K562 (cell line): ENCODE measurements around the gene PAIP1. TPM values are rescaled to one million over a fixed set of nuclear protein-coding genes. Genes with fewer than 3 reads are reported as not detected.

Source experiments
- ATAC-seq: fragments of 200-7000 bp; cut with Tn5 transposase; 3 replicates; pipeline ENCODE4 v1.9.1; 2020; ENCODE audit warnings: moderate library complexity
- BruUV-seq: library from RNA; stranded (reverse); fragments of 400-500 nt; replicated peaks from 2 replicates; lab custom pipeline; 2021; lab: Mats Ljungman, UMichigan
- CTCF ChIA-PET: fragments of 300-600 bp; formaldehyde crosslinking; extraction: SDS; loops from one replicate; lab custom pipeline; 2021; ENCODE audit warnings: low intra/inter-chr PET ratio; lab: Yijun Ruan, JAX
- POLR2A ChIA-PET: fragments of 300-600, 350-650 bp; sonication (Branson Sonifier 250); formaldehyde crosslinking; extraction: SDS; loops from one replicate; lab custom pipeline; 2021; ENCODE audit warnings: antibody characterized with exemption, inconsistent platforms; lab: Yijun Ruan, JAX
- DNase-seq, 4 experiments: peaks; one replicate each; pipeline versions ENCODE4 v3.0.0 to v3.0.0-alpha.2; 2011 to 2018; ENCODE audit warnings: low spot score in 3 of 4, mixed read lengths in 3 of 4; ENCODE audit errors: extremely low read depth in 1 of 4
- FAIRE-seq: peaks from 2 replicates; lab custom pipeline; 2011; peaks lifted over from hg19 to GRCh38; lab: Jason Lieb, UNC
- H2AFZ ChIP-seq: 2 replicates; pipeline ENCODE4 v1.6.0; 2011; ENCODE audit warnings: low read depth, low read length, control low read depth, inconsistent platforms
- H3K27ac ChIP-seq: fragments of 200-600 bp; 3 replicates; pipeline ENCODE4 v1.8.0; 2011; ENCODE audit warnings: low read depth, mild to moderate bottlenecking, control low read depth, inconsistent platforms, low read length, moderate library complexity, mixed read lengths; ENCODE audit errors: extremely low read depth
- H3K27me3 ChIP-seq, 2 experiments: fragments of 300-600 bp in 1 of 2; 2 replicates in 1 of 2; 3 replicates in 1 of 2; pipeline versions ENCODE4 v1.6.0 to v1.8.0; 2011; ENCODE audit warnings: inconsistent platforms in 2 of 2, low read length in 2 of 2, mild to moderate bottlenecking in 1 of 2, mixed read lengths in 1 of 2, moderate library complexity in 1 of 2; ENCODE audit not compliant: control insufficient read depth in 2 of 2, insufficient read depth in 2 of 2
- H3K36me3 ChIP-seq: fragments of 300-600 bp; 3 replicates; pipeline ENCODE4 v1.8.0; 2011; ENCODE audit warnings: mild to moderate bottlenecking, low read length, inconsistent platforms; ENCODE audit not compliant: control insufficient read depth, insufficient read depth
- H3K4me1 ChIP-seq, 2 experiments: fragments of 200-600 bp in 1 of 2; replicated peaks in 1 of 2; 2 replicates in 1 of 2; 3 replicates in 1 of 2; pipeline versions ENCODE4 v1.5.1 to v1.8.0; 2011; ENCODE audit warnings: inconsistent platforms in 2 of 2, low read length in 2 of 2, mild to moderate bottlenecking in 1 of 2, mixed read lengths in 1 of 2, moderate library complexity in 1 of 2; ENCODE audit not compliant: control insufficient read depth in 2 of 2, insufficient read depth in 2 of 2
- H3K4me2 ChIP-seq: 2 replicates; pipeline ENCODE4 v1.6.1; 2011; ENCODE audit warnings: low read length, control low read depth, inconsistent platforms, mixed read lengths; ENCODE audit not compliant: insufficient read depth
- H3K4me3 ChIP-seq: fragments of 200-600 bp; sonication (generic), shearing (Covaris generic); 2 replicates; pipeline ENCODE4 v1.5.1; 2016; ENCODE audit warnings: control low read depth, inconsistent platforms
- H3K79me2 ChIP-seq: fragments of 200-600 bp; 3 replicates; pipeline ENCODE4 v1.8.0; 2011; ENCODE audit warnings: low read length, inconsistent platforms; ENCODE audit not compliant: control insufficient read depth, insufficient read depth
- H3K9ac ChIP-seq, 2 experiments: 2 replicates each; pipeline versions ENCODE4 v1.6.0 to v1.6.1; 2011; ENCODE audit warnings: low read depth in 2 of 2, low read length in 2 of 2, control low read depth in 1 of 2, inconsistent platforms in 1 of 2, mild to moderate bottlenecking in 1 of 2, mixed read lengths in 1 of 2; ENCODE audit not compliant: insufficient read depth in 1 of 2
- H3K9me1 ChIP-seq: one replicate; pipeline ENCODE4 v1.6.0; 2011; ENCODE audit warnings: inconsistent platforms, mild to moderate bottlenecking, low read length, moderate library complexity; ENCODE audit not compliant: control insufficient read depth, insufficient read depth
- H3K9me3 ChIP-seq: replicated peaks from 2 replicates; pipeline ENCODE4 v1.5.1; 2011; ENCODE audit warnings: low read depth, low read length, inconsistent platforms; ENCODE audit not compliant: control insufficient read depth, insufficient read depth
- H4K20me1 ChIP-seq: replicated peaks from 2 replicates; pipeline ENCODE4 v1.6.1; 2011; ENCODE audit warnings: low read length, inconsistent platforms, mixed read lengths; ENCODE audit not compliant: control insufficient read depth, insufficient read depth
- BCLAF1 ChIP-seq, 2 experiments: fragments of 450-650 bp in 1 of 2; IDR thresholded peaks; 2 replicates each; pipeline ENCODE4 v1.6.1; 2011 to 2017; ENCODE audit warnings: low read depth in 2 of 2, antibody characterized with exemption in 1 of 2, borderline replicate concordance in 1 of 2, low read length in 1 of 2, mild to moderate bottlenecking in 1 of 2, mixed read lengths in 1 of 2; ENCODE audit not compliant: control insufficient read depth in 1 of 2
- BRF2 ChIP-seq: IDR thresholded peaks from 3 replicates; pipeline ENCODE4 v1.6.1; 2011; ENCODE audit warnings: borderline replicate concordance, mild to moderate bottlenecking; ENCODE audit not compliant: insufficient read length, insufficient read depth
- CBX3 ChIP-seq, 2 experiments: IDR thresholded peaks; 1 replicate in 1 of 2; 2 replicates in 1 of 2; pipeline ENCODE4 v1.6.1; 2012; ENCODE audit warnings: inconsistent platforms in 2 of 2, low read length in 2 of 2, borderline replicate concordance in 1 of 2, control low read depth in 1 of 2
- CBX5 ChIP-seq: IDR thresholded peaks from 2 replicates; pipeline ENCODE4 v1.6.1; 2014; ENCODE audit warnings: low read depth, borderline replicate concordance
- CEBPB ChIP-seq: fragments of 450-650 bp; IDR thresholded peaks from 2 replicates; pipeline ENCODE4 v1.6.1; 2016; ENCODE audit warnings: missing genetic modification characterization, missing compliant biosample characterization
- ZBTB11 ChIP-seq, 3 experiments: fragments of 200-800 bp in 1 of 3; fragments of 250-450 bp in 1 of 3; fragments of 450-650 bp in 1 of 3; sonication (Bioruptor Pico) in 1 of 3; sonication (Bioruptor generic) in 1 of 3; formaldehyde crosslinking in 1 of 3; IDR thresholded peaks; 2 replicates each; pipeline versions ENCODE4 v1.6.1 to v1.8.0; 2016 to 2022; ENCODE audit warnings: mild to moderate bottlenecking in 2 of 3, missing genetic modification characterization in 2 of 3, missing compliant biosample characterization in 1 of 3, moderate library complexity in 1 of 3
- ZBTB26 ChIP-seq: fragments of 450-650 bp; formaldehyde crosslinking; IDR thresholded peaks from 2 replicates; pipeline ENCODE4 v1.4.0; 2022; ENCODE audit warnings: missing genetic modification characterization
- WGBS: fragments of 100-300 bp; shearing (Covaris generic); methylation state at CpG from one replicate; pipeline ENCODE4 v1.1.6; 2016; ENCODE audit warnings: low coverage, mixed read lengths; ENCODE audit not compliant: insufficient coverage; ENCODE audit errors: missing lambda C conversion rate; 5-methylcytosine and 5-hydroxymethylcytosine counted together
- in situ Hi-C: fragments of 300-500 bp; cut with MboI; formaldehyde crosslinking; loops from 4 replicates; pipeline ENCODE4 v1.15.0; 2018; ENCODE audit warnings: inconsistent platforms, mixed read lengths
- intact Hi-C: fragments of 100-400 bp; cut with micrococcal nuclease; formaldehyde crosslinking; loops from 2 replicates; pipeline ENCODE4 v1.14.2; 2022
- polyA plus RNA-seq, 8 experiments: library from polyadenylated mRNA; depleted of rRNA in 4 of 8; stranded (reverse) in 5 of 8; unstranded in 3 of 8; fragments of >200 nt; fragmentation: Nextera tagmentation in 2 of 8; fragmentation: Illumina TruSeq in 1 of 8; extraction: Ambion mirVana in 2 of 8; extraction: Trizol in 1 of 8; gene quantifications; 2 replicates each; pipeline versions ENCODE4 v1.2.1 to v1.2.3, GENCODE V29; 2011 to 2014; ENCODE audit warnings: inconsistent platforms in 1 of 8, missing spikeins in 1 of 8
- total RNA-seq, 7 experiments: library from RNA; depleted of rRNA in 6 of 7; stranded (reverse); fragments of >200 nt in 6 of 7; fragmentation: Illumina TruSeq in 2 of 7; extraction: Trizol in 2 of 7; gene quantifications; 2 replicates each; pipeline versions ENCODE4 v1.2.1 to v1.2.3, GENCODE V29; 2011 to 2021; ENCODE audit warnings: low replicate concordance in 1 of 7

PAIP1 gene
- total and polyA plus RNA-seq, 9 of the 15 experiments (the other 6 are each of a cell fraction or from before 2014, with no cell fraction given), result 51.7 to 181 (median 102) TPM

GRCh38 chr5:43601454-43602260 lies 44.8 kb upstream of the PAIP1 start:
- Histone ChIP-seq H3K36me3 (peaks cover 10% of the 10 kb centered on the region; the same call in 2 of the 3 replicates), H3K27me3 (no peaks in the 10 kb centered on the region), H3K4me2 (peak overlapping the region; percentile 82), H3K4me1 (peaks cover 18% of the 10 kb centered on the region in 2 experiments), H3K27ac (peak overlapping the region; percentile 91), H3K9me1 (no peaks in the 10 kb centered on the region), H4K20me1 (no peaks in the 10 kb centered on the region), H3K9me3 (no peaks in the 10 kb centered on the region), H3K9ac (peak overlapping the region; percentile 93 to 98), H2AFZ (peak overlapping the region; percentile 91), H3K4me3 (peak overlapping the region; percentile 60), H3K79me2 (peaks cover 53% of the 10 kb centered on the region)
- FAIRE-seq (peak; percentile 71), ATAC-seq (peak; percentile 59), DNase-seq (peak in 2 of 4 experiments; percentile 63 to 71)
- in situ Hi-C loops, result no loop called here
- ChIA-PET POLR2A (interaction anchor here (0.7 to 1.9 kb wide), 7 partner anchors 14 to 117 kb away, joined by 3 to 9 read pairs (median 5); partner anchors contain the start of gene TMEM267), CTCF (no interaction called here)
- BruUV-seq, result no TSS peak
- intact Hi-C loops, result loop anchor here (1.0 to 10.0 kb wide), 6 partner anchors 15 to 527 kb away; partner anchors contain the start of genes C5orf34, PAIP1 and TMEM267
- 1% methylated on average over 8 of the region's 8 CpGs for WGBS
- no peak for TF ChIP-seq CBX5
- no peak for TF ChIP-seq BCLAF1 (IDR thresholded peaks at IDR 0.05; ENCODE audit: borderline replicate concordance in 1 of 2, control insufficient read depth in 1 of 2, low read depth in 2 of 2, low read length in 1 of 2)
- TF ChIP-seq CBX3 (IDR thresholded peaks at IDR 0.05; ENCODE audit: borderline replicate concordance in 1 of 2, low read length in 2 of 2), result no peak
- TF ChIP-seq ZBTB11 (CRISPR knock-in tag; IDR thresholded peaks at IDR 0.05), result peak in 1 of 3 experiments; percentile 33; a peak in 1 of 6 replicates
- TF ChIP-seq CEBPB (tag), result 0 out of 2 replicates have a peak, but pooled peaks have one; percentile 25
- TF ChIP-seq BRF2, result no peak
- TF ChIP-seq ZBTB26 (CRISPR knock-in tag), result no peak
